ENCODE data around the gene KRT72.

Gene KRT72

GRCh38 chr12:52617403-52617785, 16.1 kb upstream of the KRT72 start:
- H3K4me1 ChIP-seq (ENCODE audit: control insufficient read depth, insufficient read depth, low read length): no peaks in the 10 kb centered on the region
- H3K9me3 ChIP-seq (ENCODE audit: control insufficient read depth, insufficient read depth, low read depth, low read length): no peaks in the 10 kb centered on the region
- no peak overlapping the region for H3K4me3 ChIP-seq (ENCODE audit: low read depth, low read length)
- ChIA-PET CTCF (interaction anchor here (0.6 kb wide), 1 partner anchor 594 kb away, joined by 4 read pairs; no protein-coding TSS in a partner anchor), POLR2A (no interaction called here)
- no peaks in the 10 kb centered on the region for H3K36me3 ChIP-seq (ENCODE audit: control insufficient read depth in 2 of 2, insufficient read depth in 1 of 2, low read length in 2 of 2)
- TF ChIP-seq ZNF629 (tag by site-specific recombination; IDR thresholded peaks at IDR 0.05): no peak
- TF ChIP-seq ZNF561 (tag by site-specific recombination; IDR thresholded peaks at IDR 0.05; ENCODE audit: borderline replicate concordance): no peak
- no peak for TF ChIP-seq ZNF19 (tag by site-specific recombination; IDR thresholded peaks at IDR 0.05; ENCODE audit: low read depth)
- TF ChIP-seq SP7 (tag by site-specific recombination; IDR thresholded peaks at IDR 0.05): no peak
- TF ChIP-seq GLIS2 (tag by site-specific recombination; IDR thresholded peaks at IDR 0.05): no peak
- TF ChIP-seq PRDM10 (tag by site-specific recombination; IDR thresholded peaks at IDR 0.05): no peak
- TF ChIP-seq, protein P1, sequence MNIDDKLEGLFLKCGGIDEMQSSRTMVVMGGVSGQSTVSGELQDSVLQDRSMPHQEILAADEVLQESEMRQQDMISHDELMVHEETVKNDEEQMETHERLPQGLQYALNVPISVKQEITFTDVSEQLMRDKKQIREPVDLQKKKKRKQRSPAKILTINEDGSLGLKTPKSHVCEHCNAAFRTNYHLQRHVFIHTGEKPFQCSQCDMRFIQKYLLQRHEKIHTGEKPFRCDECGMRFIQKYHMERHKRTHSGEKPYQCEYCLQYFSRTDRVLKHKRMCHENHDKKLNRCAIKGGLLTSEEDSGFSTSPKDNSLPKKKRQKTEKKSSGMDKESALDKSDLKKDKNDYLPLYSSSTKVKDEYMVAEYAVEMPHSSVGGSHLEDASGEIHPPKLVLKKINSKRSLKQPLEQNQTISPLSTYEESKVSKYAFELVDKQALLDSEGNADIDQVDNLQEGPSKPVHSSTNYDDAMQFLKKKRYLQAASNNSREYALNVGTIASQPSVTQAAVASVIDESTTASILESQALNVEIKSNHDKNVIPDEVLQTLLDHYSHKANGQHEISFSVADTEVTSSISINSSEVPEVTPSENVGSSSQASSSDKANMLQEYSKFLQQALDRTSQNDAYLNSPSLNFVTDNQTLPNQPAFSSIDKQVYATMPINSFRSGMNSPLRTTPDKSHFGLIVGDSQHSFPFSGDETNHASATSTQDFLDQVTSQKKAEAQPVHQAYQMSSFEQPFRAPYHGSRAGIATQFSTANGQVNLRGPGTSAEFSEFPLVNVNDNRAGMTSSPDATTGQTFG (tag by site-specific recombination; IDR thresholded peaks at IDR 0.05; ENCODE audit: borderline replicate concordance): no peak
- no peak for TF ChIP-seq ZNF350 (tag by site-specific recombination; IDR thresholded peaks at IDR 0.05)
- no peak for TF ChIP-seq ZXDB (tag by site-specific recombination; IDR thresholded peaks at IDR 0.05)
- TF ChIP-seq ZNF510 (tag by site-specific recombination; IDR thresholded peaks at IDR 0.05; ENCODE audit: insufficient replicate concordance): no peak
- no peak for TF ChIP-seq GFI1B (tag by site-specific recombination; IDR thresholded peaks at IDR 0.05)
- TF ChIP-seq, protein P2, sequence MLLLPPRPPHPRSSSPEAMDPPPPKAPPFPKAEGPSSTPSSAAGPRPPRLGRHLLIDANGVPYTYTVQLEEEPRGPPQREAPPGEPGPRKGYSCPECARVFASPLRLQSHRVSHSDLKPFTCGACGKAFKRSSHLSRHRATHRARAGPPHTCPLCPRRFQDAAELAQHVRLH (tag by site-specific recombination; IDR thresholded peaks at IDR 0.05): no peak
- TF ChIP-seq ZBTB8A (tag by site-specific recombination; IDR thresholded peaks at IDR 0.05): no peak
- TF ChIP-seq ZNF404 (tag by site-specific recombination; IDR thresholded peaks at IDR 0.05): no peak
- no peak for TF ChIP-seq ZNF114 (tag by site-specific recombination; IDR thresholded peaks at IDR 0.05)
- no peak overlapping the region for H3K27ac ChIP-seq (ENCODE audit: extremely low read depth, low read depth, low read length)

GRCh38 chr12:52616680-52617402, 15.6 kb upstream of the KRT72 start:
- Histone ChIP-seq H3K4me3 (ENCODE audit: low read depth, low read length) (no peak overlapping the region), H3K4me1 (ENCODE audit: control insufficient read depth, insufficient read depth, low read length) (no peaks in the 10 kb centered on the region), H3K27ac (ENCODE audit: extremely low read depth, low read depth, low read length) (no peak overlapping the region), H3K36me3 (ENCODE audit: control insufficient read depth in 2 of 2, insufficient read depth in 1 of 2, low read length in 2 of 2) (no peaks in the 10 kb centered on the region), H3K9me3 (ENCODE audit: control insufficient read depth, insufficient read depth, low read depth, low read length) (no peaks in the 10 kb centered on the region)
- ChIA-PET CTCF (interaction anchor here (0.6 to 0.7 kb wide), 3 partner anchors 58 to 593 kb away, joined by 3 to 4 read pairs (median 4); no protein-coding TSS in a partner anchor), POLR2A (no interaction called here)
- no peak for TF ChIP-seq ZNF2 (tag by site-specific recombination; IDR thresholded peaks at IDR 0.05)
- no peak for TF ChIP-seq ZNF37A (tag by site-specific recombination; IDR thresholded peaks at IDR 0.05)
- TF ChIP-seq ZNF488 (tag by site-specific recombination; IDR thresholded peaks at IDR 0.05): no peak
- TF ChIP-seq ZFP3 (tag by site-specific recombination; IDR thresholded peaks at IDR 0.05; ENCODE audit: low read depth): peak; percentile 76

All from HEK293 (cell line).